H1 (cell line): ENCODE results near the gene TRIM29. TPM values are rescaled to one million over a fixed set of nuclear protein-coding genes. Genes with fewer than 3 reads are reported as not detected.

Experiments
- FOSL1 ChIP-seq: IDR thresholded peaks from 2 replicates; pipeline ENCODE4 v1.6.1; 2011; ENCODE audit warnings: mild to moderate bottlenecking, low read depth, low read length, moderate library complexity; ENCODE audit not compliant: insufficient read depth
- SP4 ChIP-seq: IDR thresholded peaks from 2 replicates; pipeline ENCODE4 v1.6.1; 2012; ENCODE audit warnings: low read length, inconsistent platforms
- polyA plus RNA-seq, 7 experiments: library from polyadenylated mRNA; depleted of rRNA in 3 of 7; stranded (reverse) in 5 of 7; unstranded in 2 of 7; fragments of >200 nt in 5 of 7; fragments of 200-250 nt in 2 of 7; gene quantifications; 1 replicate in 5 of 7; 2 replicates in 1 of 7; 4 replicates in 1 of 7; pipeline versions ENCODE4 v1.2.1 to v1.2.3, GENCODE V29; 2011 to 2013; ENCODE audit warnings: missing spikeins in 2 of 7, mixed read lengths in 2 of 7
- total RNA-seq: library from RNA; stranded (reverse); fragmentation: NEBNext Ultra II Directional; extraction: Animal tissue kit (Norgen Biotek cat#: 25700); gene quantifications from 2 replicates; pipeline ENCODE4 v1.2.1, GENCODE V29; 2021

TRIM29 gene
- total and polyA plus RNA-seq, 2 of the 8 experiments (the other 6 are each of a cell fraction or from before 2014, with no cell fraction given): 0.17 to 0.43 TPM

- TF ChIP-seq FOSL1 (no peak), SP4 (no peak)
- TF ChIP-seq, all 59 proteins: peak for 0
Observed at GRCh38 chr11:120088056-120088455, 49.9 kb downstream of the TRIM29 start (continued).
